HG02678 (cell line): ENCODE results near the gene LRRC56.

Source experiments
- ATAC-seq: cut with Tn5 transposase; IDR thresholded peaks from one replicate; pipeline ENCODE4 v1.9.1; 2021; ENCODE audit warnings: mild to moderate bottlenecking, moderate library complexity; ENCODE audit not compliant: unreplicated experiment

Gene LRRC56

DNA sequence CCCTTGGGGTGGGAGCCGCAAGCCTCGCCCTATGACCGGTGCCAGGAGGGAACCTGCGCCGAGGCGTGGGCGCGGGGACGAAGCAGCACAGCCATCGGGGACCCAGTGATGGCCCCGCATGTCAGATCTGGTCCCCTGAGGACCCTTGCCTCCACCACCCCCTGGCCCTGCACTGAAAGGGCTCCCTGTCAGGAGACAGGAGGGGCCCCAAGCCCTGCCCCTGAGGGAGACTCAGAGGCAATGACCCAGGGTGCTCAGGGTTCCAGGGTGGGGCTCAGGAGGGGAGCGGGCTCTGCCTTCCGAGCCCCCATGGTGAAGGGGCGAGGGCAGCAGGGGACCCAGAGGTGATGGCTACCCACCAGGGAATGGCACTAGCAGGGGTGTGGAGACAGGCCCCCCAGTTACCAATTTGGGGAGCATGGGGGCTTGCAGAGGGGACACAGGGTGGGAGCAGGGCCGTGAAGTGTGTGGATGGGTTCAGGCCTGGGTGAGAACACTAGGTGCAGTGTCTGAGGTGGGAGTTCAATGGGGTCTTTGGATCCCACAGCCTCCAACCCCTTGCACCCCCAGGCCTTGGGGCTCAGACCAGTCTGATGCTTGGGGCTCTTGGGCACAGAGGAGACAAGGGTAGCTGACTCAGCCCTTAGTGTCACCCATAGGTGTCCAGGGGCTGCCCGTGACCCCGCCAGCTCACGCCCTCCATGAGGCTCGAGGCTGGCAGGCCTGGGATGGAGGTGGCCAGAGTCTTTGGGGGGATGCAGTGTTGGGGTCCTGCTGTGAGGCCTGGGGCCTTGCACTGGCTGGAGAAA, 499 bp downstream of the LRRC56 start:
- no peak for ATAC-seq

DNA sequence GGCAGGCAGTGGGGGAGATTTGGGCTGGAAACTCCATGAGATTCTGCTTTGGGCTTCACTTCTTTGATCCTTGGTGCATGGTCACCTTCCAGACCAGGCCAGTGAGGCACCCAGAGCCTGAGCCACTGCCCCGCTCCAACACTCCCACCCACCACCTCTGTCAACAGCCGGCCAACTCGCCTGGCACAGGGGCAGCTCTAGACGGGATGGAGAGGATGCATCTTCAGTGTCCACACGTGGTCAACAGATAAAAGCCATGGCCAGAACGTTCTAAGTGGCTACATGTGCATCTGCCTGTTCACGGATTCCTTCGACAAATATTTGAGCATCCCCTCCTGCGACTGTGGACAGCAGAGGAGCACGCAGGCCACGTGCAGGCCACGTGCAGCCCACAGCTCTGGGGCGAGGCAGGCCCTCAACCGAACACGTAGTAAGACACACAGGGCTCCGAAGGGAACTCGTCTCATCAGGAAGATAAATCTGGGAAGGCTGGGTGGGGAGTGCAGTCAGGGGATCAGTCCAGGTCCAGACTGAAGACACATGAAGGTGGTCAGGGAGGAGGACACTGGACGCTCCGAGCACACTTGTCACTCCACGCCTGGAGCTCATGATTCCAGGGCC, 1.2 kb downstream of the LRRC56 start:
- no peak for ATAC-seq

DNA sequence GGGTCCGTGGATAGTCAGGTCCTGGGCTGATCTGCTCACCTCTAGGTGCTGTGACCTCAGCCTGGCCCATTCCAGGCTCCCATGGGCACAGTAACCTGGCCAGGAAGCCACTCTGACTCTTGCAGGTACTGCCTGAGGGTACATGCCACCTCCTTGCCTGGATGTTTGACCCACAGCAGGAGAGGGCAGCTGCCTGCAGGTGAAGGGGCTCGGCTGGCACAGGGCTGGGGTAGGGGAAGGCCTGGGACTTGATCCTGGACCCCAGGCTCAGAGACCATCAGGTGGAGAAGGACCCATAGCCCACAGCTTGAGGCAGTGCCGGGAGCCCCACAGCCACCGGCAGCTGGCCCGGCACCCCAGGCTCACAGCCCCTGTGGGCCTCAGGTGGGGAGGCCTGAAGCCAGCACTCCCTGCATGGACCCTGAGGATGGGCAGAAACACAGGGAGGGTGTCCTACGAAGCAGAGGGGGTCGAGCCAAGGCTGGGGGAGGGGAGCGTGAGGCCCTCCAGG, 2.7 kb downstream of the LRRC56 start:
- ATAC-seq = no peak

DNA sequence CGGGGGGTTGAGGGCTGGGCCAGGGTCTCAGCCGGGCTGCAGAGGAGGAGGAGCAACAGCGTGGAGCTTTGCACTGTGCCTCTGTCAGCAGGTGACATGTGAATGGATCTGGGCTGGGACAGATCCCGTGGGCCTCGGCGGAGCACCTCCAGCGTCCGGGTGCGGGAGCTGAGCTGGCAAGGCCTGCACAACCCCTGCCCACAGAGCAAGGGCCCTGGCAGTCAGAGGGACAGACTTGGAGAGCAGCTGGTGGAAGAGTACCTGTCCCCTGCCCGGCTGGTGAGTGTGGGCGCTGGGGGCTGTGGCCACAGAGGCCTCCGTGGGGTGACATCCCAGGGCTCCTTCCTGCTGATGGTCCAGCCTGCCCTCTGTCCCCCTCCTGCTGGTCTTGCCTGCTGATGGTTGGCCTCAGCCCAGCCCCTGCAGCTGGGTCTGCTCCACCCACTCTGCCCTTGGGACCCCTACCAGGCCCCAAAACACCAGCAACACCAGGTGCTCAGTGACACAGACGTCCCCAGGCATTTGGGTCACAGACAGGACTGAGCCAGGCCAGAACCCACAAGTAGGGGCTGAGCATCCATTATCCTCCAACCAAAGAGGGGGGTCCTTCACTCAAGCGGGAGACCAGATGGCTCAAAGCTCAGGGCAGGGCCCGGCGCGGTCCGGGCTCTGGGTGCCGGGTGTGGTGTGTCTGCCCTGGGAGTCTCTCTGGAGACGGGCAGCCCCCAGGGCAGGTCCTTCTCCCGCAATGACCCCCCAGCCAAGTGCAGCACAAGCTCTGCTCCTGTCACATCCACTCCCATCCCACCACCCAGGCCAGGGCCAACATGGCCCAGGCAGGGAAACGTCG, 3.5 kb downstream of the LRRC56 start:
- ATAC-seq = no peak

DNA sequence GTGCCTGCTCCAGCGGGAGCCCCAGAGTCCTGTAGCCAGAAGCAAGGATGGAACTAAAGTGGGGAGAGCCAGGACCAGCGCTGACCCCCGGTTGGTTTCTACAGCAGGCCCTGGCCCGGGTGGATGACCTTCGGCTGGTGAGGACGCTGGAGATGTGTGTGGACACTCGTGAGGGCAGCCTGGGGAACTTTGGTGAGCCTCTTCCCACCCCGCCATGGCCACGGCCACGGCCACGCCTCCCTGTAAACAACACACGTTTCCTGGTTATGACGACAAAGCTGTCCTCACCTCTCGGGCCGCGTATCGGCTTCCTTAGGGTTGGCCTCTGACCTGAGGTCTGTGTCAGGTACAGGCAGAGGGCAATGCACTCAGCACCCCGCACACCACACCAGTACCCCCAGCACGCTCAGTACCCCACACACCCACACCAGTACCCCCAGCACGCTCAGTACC, 4.1 kb downstream of the LRRC56 start:
- no peak for ATAC-seq

DNA sequence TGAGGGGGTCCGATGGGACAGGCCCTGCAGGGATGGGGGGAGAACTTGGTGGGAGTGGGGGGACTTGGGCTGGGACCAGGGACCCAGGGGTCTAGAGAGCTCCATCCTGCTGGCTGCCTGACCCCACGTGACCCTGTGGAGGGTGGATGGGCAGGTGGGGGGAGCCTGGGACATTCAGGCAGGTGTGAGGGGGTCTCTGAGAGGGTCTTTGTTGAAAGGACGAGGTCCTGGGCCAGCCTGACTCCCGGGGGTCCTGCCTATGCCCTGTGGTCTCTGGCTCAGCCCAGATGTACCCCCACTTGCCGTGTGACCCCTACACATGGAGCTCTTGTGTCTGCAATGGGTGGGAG, 7.5 kb downstream of the LRRC56 start:
- no peak for ATAC-seq

DNA sequence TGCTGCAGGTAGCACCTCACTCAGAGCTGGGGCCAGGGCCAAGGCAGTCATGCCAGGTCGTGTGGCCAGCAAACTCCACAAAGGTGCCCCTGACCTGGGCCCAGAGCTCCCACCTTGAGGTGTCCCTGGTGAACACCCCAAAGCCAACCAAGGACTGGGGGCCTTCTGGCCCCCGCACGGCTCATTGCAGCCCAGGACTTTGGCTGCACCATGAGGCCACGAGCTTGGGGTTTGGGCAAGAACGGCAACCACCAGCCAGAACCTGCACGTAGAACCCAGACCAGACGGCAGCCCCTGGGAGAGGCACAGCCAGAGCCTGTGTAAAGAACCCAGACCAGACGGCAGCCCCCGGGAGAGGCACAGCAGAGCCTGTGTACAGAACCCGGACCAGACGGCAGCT, 7.8 kb downstream of the LRRC56 start:
- no peak for ATAC-seq

DNA sequence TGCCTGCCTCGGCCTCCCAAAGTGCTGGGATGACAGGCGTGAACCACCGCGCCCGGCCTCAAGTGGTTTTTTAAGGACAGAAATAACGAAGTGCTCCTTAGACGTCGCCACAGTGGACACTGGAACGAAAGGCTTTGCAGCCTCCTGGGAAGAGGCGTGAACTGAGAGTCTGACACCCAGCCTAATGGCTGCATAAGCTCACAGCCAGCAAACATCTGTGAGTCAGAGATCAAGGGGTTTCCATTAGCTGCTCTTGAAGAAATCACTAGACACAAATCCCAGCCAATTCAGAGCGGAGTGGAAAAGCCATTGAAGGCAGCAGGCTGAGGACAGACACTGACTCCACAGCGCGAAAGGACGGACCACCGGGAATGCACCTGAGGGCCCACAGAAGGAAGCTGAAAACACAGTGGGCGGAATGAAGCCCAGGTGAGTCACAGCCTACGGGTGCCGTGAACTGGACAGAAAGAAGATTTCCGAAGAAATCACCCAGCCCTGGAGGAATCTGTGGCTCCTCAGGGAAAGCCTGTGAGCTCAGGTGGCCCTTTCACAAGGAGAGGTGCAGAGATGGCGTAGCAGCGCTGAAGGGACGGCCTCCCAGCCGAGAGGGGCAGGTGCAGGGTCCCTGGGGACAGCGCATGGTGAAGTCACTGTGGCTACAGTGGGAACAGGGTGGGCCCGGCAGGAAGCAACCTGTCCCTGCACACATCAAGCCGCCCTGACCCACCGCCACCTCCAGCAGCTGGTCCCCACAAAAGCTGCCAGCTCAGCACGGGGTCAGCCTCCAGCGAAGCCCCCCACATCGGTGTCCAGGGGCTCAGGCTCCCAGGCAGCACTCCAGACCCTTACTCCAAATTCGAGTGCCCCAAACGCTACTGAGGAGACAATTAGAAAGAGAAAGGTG, 11.6 kb downstream of the LRRC56 start:
- no peak for ATAC-seq

DNA sequence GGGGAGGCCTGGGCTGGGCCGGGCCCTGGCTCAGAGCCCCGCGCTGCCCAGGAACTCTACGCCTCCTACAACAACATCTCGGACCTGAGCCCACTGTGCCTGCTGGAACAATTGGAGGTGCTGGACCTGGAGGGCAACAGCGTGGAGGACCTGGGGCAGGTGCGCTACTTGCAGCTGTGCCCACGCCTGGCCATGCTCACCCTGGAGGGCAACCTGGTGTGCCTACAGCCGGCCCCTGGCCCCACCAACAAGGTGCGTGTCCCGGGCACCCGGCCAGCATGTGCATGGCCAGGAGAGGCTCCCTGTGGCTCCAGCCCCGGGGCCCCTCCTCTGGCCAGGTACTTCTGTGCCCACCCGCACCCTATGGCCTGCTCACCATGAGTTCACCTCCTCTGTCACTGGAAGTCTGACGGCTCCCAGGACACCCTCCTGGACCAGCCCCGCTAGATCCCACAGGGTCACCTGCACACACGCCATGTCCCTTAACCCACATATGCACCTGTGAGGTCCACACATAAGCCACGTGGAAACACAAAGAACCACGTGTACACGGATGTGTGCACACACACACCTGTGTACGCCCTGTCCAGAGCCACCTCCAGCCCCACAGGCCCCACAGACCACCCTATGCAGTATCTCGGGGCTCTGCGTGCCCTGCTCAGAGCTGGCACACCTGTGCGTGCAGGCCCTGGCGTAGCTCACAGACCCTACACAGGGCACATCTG, 12.9 kb downstream of the LRRC56 start:
- no peak for ATAC-seq

DNA sequence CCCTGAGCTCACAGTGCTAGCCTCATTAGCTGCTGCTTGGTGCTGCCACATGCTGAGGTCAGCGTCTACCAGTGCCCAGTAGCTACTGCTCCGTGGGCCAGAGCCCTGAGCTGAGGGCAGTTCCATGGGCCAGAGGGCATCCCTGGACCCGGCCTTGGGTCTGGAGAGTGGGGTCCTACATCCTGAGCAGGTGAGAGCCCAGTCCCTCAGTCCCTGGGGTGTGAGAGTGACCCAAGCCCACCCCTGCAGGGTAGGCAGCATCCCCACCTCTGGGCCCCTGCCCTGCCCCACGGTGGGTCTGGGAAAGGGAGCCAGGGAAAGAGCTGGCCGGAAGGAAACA, 13.4 kb downstream of the LRRC56 start:
- no peak for ATAC-seq

DNA sequence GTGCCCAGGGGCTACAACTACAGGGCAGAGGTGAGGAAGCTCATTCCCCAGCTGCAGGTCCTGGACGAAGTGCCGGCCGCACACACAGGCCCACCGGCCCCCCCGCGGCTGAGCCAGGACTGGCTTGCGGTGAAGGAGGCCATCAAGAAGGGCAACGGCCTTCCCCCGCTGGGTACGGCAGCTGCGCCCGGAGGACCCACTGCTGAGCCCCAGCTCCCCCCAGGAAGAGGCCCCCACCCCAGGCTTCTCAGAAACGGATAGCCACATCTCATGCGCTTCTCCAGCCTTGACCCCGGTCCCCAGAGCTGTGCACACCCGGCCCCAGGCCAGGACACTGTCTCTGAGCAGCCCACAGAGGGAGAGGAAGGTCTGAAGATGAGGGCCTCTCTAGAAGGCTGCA, 13.8 kb downstream of the LRRC56 start:
- no peak for ATAC-seq

DNA sequence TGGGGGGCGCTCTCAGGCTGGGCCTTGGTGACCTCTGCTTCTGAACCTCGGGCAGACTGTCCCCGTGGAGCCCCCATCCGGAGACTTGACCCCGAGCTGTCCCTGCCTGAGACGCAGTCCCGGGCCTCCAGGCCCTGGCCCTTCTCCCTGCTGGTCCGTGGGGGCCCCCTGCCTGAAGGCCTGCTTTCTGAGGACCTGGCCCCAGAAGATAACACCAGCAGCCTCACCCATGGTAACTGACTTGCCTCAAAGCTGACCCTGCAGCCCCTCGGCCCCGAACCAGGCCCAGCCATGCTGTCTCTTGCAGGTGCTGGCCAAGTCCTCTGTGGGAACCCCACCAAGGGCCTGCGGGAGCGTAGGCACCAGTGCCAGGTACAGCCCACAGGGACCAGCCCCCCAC, 14.3 kb downstream of the LRRC56 start:
- ATAC-seq = no peak

DNA sequence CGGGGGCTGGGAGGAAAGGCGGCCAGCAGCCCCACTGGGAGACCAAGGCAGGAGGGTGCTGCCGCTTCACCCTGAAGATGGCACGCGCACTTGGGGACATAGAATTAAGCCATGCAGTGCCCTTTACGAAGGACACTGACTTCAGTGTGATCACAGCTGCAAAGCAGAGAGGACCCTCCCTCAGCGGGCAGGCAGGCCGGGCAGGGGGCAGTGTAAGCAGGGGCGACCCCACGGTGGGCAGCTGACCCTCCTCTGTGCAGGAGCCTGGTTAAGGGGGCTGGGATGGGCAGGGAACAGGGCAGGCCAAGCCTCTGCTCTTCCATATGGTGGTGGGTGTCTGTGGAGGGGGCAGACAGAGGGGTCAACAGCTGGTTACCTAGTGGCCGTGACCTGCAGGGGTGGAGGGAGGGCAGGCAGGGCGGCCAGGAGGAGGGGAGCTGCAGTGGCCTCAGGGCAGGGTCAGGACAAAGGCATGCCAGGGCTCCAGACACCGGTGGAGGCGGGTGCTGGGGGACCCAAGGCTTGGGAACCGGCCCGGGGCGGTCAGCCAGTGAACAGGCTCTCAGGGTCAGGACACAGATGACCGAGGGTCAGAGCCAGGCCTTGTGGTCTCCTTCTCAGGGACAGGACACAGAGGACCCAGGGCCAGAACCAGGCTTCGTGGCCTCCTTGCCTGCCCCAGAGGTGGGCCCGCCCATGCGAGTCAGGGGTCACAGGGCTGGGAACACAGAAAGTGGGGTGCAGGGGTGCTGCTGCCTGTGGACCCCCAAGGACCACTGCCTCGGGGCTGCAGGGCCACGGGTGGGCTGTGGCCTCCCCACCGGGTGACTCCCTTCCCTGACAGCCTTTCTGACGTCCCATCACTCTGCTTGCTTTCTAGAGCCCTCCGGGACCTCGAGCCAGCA, 16.0 kb downstream of the LRRC56 start:
- ATAC-seq = no peak

DNA sequence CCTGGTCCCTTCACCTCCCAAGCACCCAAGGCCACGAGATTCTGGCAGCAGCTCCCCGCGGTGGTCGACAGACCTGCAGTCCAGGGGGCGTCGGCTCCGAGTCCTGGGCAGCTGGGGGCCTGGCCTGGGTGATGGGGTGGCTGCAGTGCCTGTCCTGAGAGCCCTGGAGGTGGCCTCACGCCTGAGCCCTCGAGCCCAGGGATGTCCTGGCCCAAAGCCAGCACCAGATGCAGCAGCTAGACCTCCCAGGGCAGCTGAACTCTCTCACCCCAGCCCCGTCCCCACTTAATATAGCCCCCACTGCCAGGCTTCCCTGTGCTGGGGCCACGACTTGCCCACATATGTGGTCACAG, 16.6 kb downstream of the LRRC56 start:
- no peak for ATAC-seq

DNA sequence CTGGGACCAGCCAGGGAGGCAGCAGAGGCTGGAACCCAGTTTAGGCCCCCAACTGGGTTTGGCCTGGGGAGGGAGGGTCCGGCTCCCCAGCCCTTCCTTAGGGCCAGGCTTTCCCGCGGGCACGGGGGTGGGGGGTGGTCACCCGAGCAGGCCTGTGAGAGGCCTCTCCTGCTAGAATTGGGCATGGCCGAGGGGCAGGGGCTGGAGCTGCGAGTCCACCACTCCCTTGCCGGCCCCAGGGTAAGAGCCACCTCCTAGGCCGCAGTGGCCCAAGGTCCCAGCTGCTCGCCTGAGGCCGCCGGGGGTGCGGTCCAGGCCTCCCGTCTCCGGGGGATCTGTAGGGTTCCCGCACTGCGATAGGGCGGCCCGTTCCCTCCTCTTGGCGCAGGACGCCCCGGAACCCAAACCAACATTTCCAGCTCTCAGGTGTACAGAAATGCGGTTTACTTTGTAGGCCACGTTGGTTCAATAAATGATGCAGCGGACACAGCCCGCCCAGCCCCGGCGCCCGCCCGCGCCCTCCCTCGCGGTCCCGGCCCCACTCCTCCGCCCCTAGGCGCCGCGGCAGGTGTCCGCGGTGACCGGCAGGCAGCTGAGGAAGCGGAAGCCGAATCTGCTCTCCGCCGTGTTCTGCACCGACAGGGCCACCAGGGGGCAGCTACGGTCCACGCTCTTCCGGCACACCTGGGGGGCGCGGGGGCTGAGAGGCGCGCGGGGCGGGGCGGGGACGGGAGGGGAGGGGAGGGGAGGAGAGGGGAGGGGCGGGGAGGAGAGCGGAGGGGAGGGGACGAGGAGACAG, 17.3 kb downstream of the LRRC56 start:
- ATAC-seq = peak; percentile 67

DNA sequence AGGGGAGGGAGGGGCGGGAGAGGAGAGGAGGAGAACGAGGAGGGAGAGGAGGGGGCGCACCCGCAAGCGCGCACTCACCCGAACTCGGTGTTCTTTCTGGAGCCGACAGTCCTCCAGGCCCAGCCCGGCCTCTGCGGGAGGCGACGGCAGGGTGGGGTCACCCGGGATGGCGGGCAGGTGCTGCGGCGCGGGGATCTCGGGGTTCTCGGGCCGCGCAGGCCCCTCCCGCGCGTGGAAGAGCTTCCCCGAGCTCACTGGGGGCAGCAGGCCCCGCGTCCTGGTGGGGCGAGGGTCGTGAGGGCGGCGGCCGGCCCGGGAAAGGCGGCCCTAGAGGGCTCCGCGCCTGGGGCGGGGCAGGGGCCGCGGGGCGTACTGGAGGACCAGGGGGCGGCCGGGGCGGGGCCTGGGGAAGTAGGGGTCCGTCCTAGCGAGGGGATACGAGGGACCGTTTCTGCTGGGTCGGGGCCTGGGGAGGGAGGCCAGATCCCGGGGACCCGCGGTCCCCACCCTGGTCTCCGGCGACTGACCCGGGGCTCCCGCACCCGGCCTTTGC, 18.0 kb downstream of the LRRC56 start:
- ATAC-seq = no peak

DNA sequence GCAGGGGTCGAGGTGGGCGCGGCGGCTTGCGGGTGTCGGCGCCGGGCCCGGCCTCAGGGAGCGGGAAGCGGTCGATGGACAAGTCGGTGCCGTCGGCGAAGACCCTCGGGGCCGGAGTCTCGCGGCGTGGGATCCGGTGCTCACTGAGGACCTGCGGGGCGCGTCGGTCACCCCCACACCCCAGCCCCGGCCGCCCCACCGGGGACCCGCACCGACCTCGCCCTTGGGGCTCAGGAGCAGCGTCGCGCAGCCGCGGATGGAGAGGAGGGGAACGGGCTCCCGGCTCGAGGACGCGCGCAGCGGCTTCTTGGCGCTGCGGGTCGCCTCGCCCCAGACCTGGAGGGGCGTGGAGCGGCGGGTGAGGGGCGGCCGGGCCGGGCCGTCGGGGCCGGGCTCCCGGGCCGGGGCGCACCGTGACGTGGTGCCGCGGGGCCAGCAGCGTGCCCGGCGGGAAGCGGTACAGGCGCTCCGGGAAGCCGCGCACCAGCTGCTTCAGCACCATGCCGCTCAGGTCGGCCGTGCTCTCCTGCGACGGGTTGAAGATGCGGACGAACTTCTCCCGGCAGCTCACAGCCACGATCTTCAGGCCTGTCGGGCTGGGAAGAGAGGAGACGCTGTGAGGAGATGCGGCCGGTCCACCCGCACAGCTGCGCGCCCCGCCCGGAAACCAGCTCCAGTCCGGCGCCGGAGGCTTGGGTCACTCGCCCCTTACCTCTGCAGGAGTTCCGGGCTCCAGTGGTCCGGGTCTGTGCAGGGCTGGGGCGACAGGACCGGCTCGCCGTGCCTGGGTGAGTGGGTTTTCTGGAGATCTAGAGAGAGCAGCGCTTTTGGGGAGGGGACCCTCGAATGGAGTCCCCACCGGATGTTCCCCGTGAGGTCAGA, 18.7 kb downstream of the LRRC56 start:
- no peak for ATAC-seq
